Trophoblast cell (in vitro differentiated cells and primary cell): ENCODE results near the gene ZBTB24.

Source experiments
- DNase-seq, 2 donors: peaks; one replicate each; pipeline ENCODE4 v3.0.0-alpha.2; 2016
- H2AFZ ChIP-seq: 2 replicates; pipeline ENCODE4 v1.6.1; 2013; ENCODE audit warnings: low read length, moderate library complexity, mild to moderate bottlenecking; ENCODE audit not compliant: insufficient read depth, poor library complexity
- H2AK5ac ChIP-seq: 2 replicates; pipeline ENCODE4 v1.6.1; 2013; ENCODE audit warnings: mild to moderate bottlenecking, low read length
- H2BK120ac ChIP-seq: 2 replicates; pipeline ENCODE4 v1.6.1; 2013; ENCODE audit warnings: low read length, mild to moderate bottlenecking, moderate library complexity; ENCODE audit not compliant: insufficient read depth, poor library complexity
- H2BK12ac ChIP-seq: 2 replicates; pipeline ENCODE4 v1.6.1; 2013; ENCODE audit warnings: mild to moderate bottlenecking, low read length, moderate library complexity
- H2BK5ac ChIP-seq: 2 replicates; pipeline ENCODE4 v1.6.1; 2013; ENCODE audit warnings: low read length, low read depth, moderate library complexity, mild to moderate bottlenecking; ENCODE audit not compliant: poor library complexity
- H3K14ac ChIP-seq: 2 replicates; pipeline ENCODE4 v1.6.1; 2013; ENCODE audit warnings: mild to moderate bottlenecking, low read length
- H3K18ac ChIP-seq: 2 replicates; pipeline ENCODE4 v1.6.1; 2013; ENCODE audit warnings: mild to moderate bottlenecking, low read length
- H3K23ac ChIP-seq: 2 replicates; pipeline ENCODE4 v1.6.1; 2013; ENCODE audit warnings: low read length
- H3K27ac ChIP-seq: 2 replicates; pipeline ENCODE4 v1.5.1; 2013; ENCODE audit warnings: low read depth, mild to moderate bottlenecking, inconsistent platforms, low read length, moderate library complexity
- H3K27me3 ChIP-seq: 2 replicates; pipeline ENCODE4 v1.6.1; 2013; ENCODE audit warnings: inconsistent platforms, mild to moderate bottlenecking, low read length, moderate library complexity; ENCODE audit not compliant: insufficient read depth
- H3K36me3 ChIP-seq, 2 experiments: 1 replicate in 1 of 2; 2 replicates in 1 of 2; pipeline ENCODE4 v1.6.1; 2013; ENCODE audit warnings: low read length in 2 of 2, mild to moderate bottlenecking in 2 of 2, moderate library complexity in 1 of 2; ENCODE audit not compliant: insufficient read depth in 2 of 2, control insufficient read depth in 1 of 2
- H3K4ac ChIP-seq: 2 replicates; pipeline ENCODE4 v1.6.1; 2013; ENCODE audit warnings: low read depth, mild to moderate bottlenecking, low read length, moderate library complexity
- H3K4me1 ChIP-seq, 2 experiments: 1 replicate in 1 of 2; 2 replicates in 1 of 2; pipeline ENCODE4 v1.6.1; 2013; ENCODE audit warnings: low read length in 2 of 2, mild to moderate bottlenecking in 2 of 2, moderate library complexity in 1 of 2; ENCODE audit not compliant: insufficient read depth in 2 of 2, control insufficient read depth in 1 of 2
- H3K4me2 ChIP-seq: 2 replicates; pipeline ENCODE4 v1.6.1; 2013; ENCODE audit warnings: inconsistent platforms, mild to moderate bottlenecking, low read length, moderate library complexity
- H3K4me3 ChIP-seq: 2 replicates; pipeline ENCODE4 v1.5.1; 2013; ENCODE audit warnings: mild to moderate bottlenecking, low read depth, low read length, inconsistent platforms
- H3K79me1 ChIP-seq: one replicate; pipeline ENCODE4 v1.6.1; 2013; ENCODE audit warnings: low read length
- H3K79me2 ChIP-seq: 2 replicates; pipeline ENCODE4 v1.6.1; 2013; ENCODE audit warnings: low read length, mild to moderate bottlenecking; ENCODE audit not compliant: control insufficient read depth, insufficient read depth, poor library complexity
- H3K9ac ChIP-seq: 2 replicates; pipeline ENCODE4 v1.6.1; 2013; ENCODE audit warnings: mild to moderate bottlenecking, low read length
- H3K9me3 ChIP-seq: 2 replicates; pipeline ENCODE4 v1.6.1; 2013; ENCODE audit warnings: low read depth, mild to moderate bottlenecking, control low read depth, inconsistent platforms, low read length; ENCODE audit not compliant: insufficient read depth
- H4K12ac ChIP-seq: 2 replicates; pipeline ENCODE4 v1.6.1; 2013; ENCODE audit warnings: low read depth, mild to moderate bottlenecking, low read length, moderate library complexity
- H4K8ac ChIP-seq: 2 replicates; pipeline ENCODE4 v1.6.1; 2013; ENCODE audit warnings: low read depth, mild to moderate bottlenecking, low read length, moderate library complexity
- H4K91ac ChIP-seq: one replicate; pipeline ENCODE4 v1.6.1; 2013; ENCODE audit warnings: low read depth, mild to moderate bottlenecking, low read length, moderate library complexity
- WGBS: extraction: QIAGEN DNeasy Blood & Tissue Kit; methylation state at CpG from one replicate; pipeline ENCODE4 v1.1.7; 2013; ENCODE audit warnings: missing lambda C conversion rate; ENCODE audit not compliant: insufficient read length, insufficient coverage; ENCODE audit errors: extremely low coverage; 5-methylcytosine and 5-hydroxymethylcytosine counted together

Gene ZBTB24

GRCh38 chr6:109515781-109516409 is 32.9 kb upstream of the ZBTB24 start:
- Histone ChIP-seq H3K79me2 (no peaks in the 10 kb centered on the region), H3K4me1 (peaks cover 2 to 7% of the 10 kb centered on the region in 2 experiments), H3K9ac (no peak overlapping the region), H3K4me3 (no peak overlapping the region), H3K14ac (no peak overlapping the region), H4K91ac (no peak overlapping the region), H3K4me2 (no peak overlapping the region), H3K9me3 (no peaks in the 10 kb centered on the region), H4K12ac (no peak overlapping the region), H2BK5ac (no peak overlapping the region), H3K23ac (no peak overlapping the region), H3K4ac (no peak overlapping the region), H3K27me3 (no peaks in the 10 kb centered on the region), H4K8ac (no peak overlapping the region), H2AK5ac (no peak overlapping the region), H3K36me3 (no peaks in the 10 kb centered on the region), H2BK12ac (no peak overlapping the region), H2AFZ (no peak overlapping the region), H3K18ac (no peak overlapping the region), H2BK120ac (no peak overlapping the region), H3K79me1 (peaks cover 3% of the 10 kb centered on the region), H3K27ac (no peak overlapping the region)
- DNase-seq: no peak
- WGBS: no CpG with 5 or more reads among the region's 6 CpGs

DNA sequence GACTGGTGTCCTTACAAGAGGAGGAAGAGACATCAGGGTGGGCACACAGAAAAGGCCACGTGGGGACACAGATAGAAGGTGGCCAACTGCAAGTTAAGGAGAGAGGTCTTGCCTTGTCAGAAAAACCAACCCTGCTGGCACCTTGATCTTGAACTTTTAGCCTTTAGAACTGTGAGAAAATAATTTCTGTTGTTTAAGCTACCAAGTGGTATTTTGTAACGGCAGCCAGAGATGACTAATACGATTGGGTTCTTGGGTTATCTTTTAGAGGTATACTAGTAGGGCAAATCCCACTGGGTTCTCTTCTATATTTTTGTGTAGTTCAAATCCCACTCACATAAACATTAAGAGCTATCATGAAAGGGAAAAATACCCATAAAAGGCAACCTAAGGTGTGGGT is 31.9 kb upstream of the ZBTB24 start:
- Histone ChIP-seq H2BK5ac (no peak overlapping the region), H3K18ac (no peak overlapping the region), H3K79me2 (no peaks in the 10 kb centered on the region), H3K36me3 (no peaks in the 10 kb centered on the region), H2AFZ (no peak overlapping the region), H2AK5ac (no peak overlapping the region), H4K12ac (no peak overlapping the region), H4K91ac (no peak overlapping the region), H3K9ac (no peak overlapping the region), H3K23ac (no peak overlapping the region), H3K27ac (no peak overlapping the region), H3K4me3 (no peak overlapping the region), H3K79me1 (peaks cover 3% of the 10 kb centered on the region), H3K9me3 (peaks cover 6% of the 10 kb centered on the region), H3K27me3 (no peaks in the 10 kb centered on the region), H2BK12ac (no peak overlapping the region), H3K4me2 (no peak overlapping the region), H4K8ac (no peak overlapping the region), H3K4me1 (peaks cover 2 to 7% of the 10 kb centered on the region in 2 experiments), H3K4ac (no peak overlapping the region), H2BK120ac (no peak overlapping the region), H3K14ac (no peak overlapping the region)
- no CpG with 5 or more reads among the region's 3 CpGs for WGBS
- DNase-seq: no peak

- no peak overlapping the region for H4K8ac ChIP-seq
- no CpG with 5 or more reads among the region's 2 CpGs for WGBS
- H2BK12ac ChIP-seq: no peak overlapping the region
Observed at GRCh38 chr6:109513571-109514071, 30.6 kb upstream of the ZBTB24 start.

DNA sequence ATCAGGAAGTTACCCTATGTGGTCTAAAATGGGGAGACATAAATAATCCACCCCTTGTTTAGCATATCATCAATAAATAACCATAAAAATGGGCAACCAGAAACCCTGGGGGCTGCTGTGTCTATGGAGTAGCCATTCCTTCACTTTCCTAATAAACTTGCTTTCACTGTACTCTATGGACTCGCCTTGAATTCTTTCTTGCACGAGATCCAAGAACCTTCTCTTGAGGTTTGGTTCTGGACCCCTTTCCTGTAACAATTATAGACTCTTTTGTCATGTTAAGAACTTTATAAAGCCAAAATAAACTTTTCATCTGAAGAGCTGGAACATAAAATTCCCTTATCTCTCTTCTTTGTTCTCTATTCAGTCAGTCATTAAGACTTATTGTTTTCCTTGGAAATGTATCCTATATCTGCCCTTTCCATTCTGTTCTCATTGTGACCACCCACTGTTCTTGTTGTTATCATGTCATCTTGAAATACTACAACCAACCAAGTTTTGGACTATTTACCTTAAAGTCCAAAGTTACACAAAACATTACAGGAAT is 29.3 kb upstream of the ZBTB24 start:
- DNase-seq: no peak
- Histone ChIP-seq H3K9ac (no peak overlapping the region), H2BK12ac (no peak overlapping the region), H3K27me3 (no peaks in the 10 kb centered on the region), H3K4me2 (no peak overlapping the region), H3K23ac (no peak overlapping the region), H3K18ac (no peak overlapping the region), H4K8ac (no peak overlapping the region), H3K14ac (no peak overlapping the region), H2BK120ac (no peak overlapping the region), H3K36me3 (no peaks in the 10 kb centered on the region), H4K12ac (no peak overlapping the region), H2AK5ac (no peak overlapping the region), H3K79me1 (peaks cover 3% of the 10 kb centered on the region), H3K9me3 (peaks cover 10% of the 10 kb centered on the region), H2AFZ (no peak overlapping the region), H3K4me3 (no peak overlapping the region), H3K4ac (no peak overlapping the region), H3K4me1 (peaks cover 2 to 7% of the 10 kb centered on the region in 2 experiments), H3K27ac (no peak overlapping the region), H4K91ac (no peak overlapping the region), H3K79me2 (no peaks in the 10 kb centered on the region), H2BK5ac (no peak overlapping the region)
- WGBS: no CpG with 5 or more reads among the region's 2 CpGs

More at GRCh38 chr6:109513571-109514071, 30.6 kb upstream of the ZBTB24 start:
- Histone ChIP-seq H2BK5ac (no peak overlapping the region), H3K27me3 (no peaks in the 10 kb centered on the region), H3K4me2 (no peak overlapping the region), H4K12ac (no peak overlapping the region), H3K4me1 (peaks cover 2 to 7% of the 10 kb centered on the region in 2 experiments), H4K91ac (no peak overlapping the region), H2AK5ac (no peak overlapping the region), H3K4me3 (no peak overlapping the region), H3K14ac (no peak overlapping the region), H3K36me3 (no peaks in the 10 kb centered on the region), H3K79me2 (no peaks in the 10 kb centered on the region), H3K9ac (no peak overlapping the region), H2BK120ac (peak overlapping the region; percentile 24), H2AFZ (no peak overlapping the region), H3K9me3 (peaks cover 10% of the 10 kb centered on the region), H3K27ac (peak overlapping the region; percentile 76), H3K79me1 (peaks cover 3% of the 10 kb centered on the region), H3K4ac (no peak overlapping the region), H3K18ac (no peak overlapping the region), H3K23ac (no peak overlapping the region)
- DNase-seq: peak in 1 of 2 donors; percentile 10
